Measurements from ENCODE around the gene SLX9.
"Not testable (repeated sequence)": the region's sequence is repeated elsewhere in the genome, so short reads cannot be mapped to it uniquely, and the experiment has no call there.

SLX9 gene

DNA sequence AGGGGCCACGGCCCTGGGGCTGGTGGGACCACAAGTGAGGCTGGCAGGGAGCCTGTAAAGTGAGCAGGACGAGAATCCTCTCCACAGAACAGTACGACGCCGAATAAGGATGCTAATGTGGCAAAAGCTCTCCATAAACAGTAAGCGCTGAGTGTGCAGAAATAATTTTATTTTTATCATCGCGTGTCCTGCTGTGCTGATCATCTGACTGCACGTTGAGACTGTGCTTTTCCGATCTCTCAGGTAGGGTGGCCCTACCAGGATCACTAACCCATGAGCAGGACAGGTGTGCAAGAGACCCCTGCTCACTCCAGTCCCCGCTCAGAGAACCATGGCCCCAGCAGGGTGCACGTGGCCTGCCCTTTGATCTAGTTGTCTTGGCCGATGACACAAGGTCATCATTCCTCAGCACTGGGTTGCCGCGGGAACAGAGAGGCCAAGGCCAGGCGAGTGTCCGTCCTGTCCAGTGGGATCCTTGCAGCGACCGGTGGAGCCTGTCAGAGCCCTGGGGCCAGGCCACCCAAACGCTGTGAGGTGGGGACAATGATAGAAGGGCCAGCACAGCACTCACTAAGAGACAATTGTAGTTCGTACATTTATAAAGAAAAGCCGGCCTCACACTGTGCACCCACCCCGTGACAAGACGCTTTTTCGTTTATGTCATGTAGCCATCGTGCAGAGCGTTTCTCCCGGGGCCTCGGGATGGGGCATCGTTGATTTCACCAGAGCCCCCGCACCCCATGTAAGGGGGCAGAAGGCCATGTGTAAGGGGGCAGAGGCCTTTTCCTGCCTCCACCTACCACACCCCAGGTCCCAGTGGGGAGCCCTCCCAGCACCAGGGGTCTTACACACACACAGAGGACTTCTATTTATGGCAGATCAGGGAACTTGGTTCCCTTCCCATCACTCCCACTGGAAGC, 81.9 kb downstream of the SLX9 start:
- peak; percentile 37 for DNase-seq

- DNase-seq = peak; percentile 40
Observed at GRCh38 chr21:45022348-45022675, 82.5 kb downstream of the SLX9 start.

DNA sequence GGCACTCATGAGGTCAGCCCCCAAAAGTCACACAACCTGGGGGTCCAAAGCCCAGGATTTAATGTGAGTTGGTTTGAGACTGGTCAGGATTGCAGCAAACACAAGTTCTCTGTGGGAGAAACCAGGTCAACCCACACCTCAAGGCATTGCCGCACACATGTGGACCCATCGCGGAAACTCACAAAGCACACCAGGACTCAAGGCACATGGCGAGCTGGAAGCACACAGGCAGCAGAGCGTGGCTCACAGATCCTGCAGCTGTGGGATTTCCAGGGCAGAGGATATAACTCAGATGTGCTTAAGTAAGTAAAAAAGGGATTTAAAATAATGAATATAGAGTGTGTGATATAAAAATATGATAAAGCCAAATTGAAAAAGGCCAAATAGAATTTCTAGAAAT, 82.9 kb downstream of the SLX9 start:
- peak; percentile 7 for DNase-seq

GRCh38 chr21:45024516-45024915, 84.7 kb downstream of the SLX9 start:
- DNase-seq = not testable (repeated sequence)

- DNase-seq = no peak
Observed at GRCh38 chr21:45026066-45026745, 86.4 kb downstream of the SLX9 start.
